NCI-H2196 treated with DMSO at 0.1 percent for 48 hours (cell line): ENCODE measurements around the gene PSENEN.
"Not testable (repeated sequence)": the region's sequence is repeated elsewhere in the genome, so short reads cannot be mapped to it uniquely, and the experiment has no call there.

Source experiments
- DNase-seq: peaks from one replicate; lab custom pipeline; 2025; ENCODE audit not compliant: unreplicated experiment; lab: John Stamatoyannopoulos, UW

Gene PSENEN

DNA sequence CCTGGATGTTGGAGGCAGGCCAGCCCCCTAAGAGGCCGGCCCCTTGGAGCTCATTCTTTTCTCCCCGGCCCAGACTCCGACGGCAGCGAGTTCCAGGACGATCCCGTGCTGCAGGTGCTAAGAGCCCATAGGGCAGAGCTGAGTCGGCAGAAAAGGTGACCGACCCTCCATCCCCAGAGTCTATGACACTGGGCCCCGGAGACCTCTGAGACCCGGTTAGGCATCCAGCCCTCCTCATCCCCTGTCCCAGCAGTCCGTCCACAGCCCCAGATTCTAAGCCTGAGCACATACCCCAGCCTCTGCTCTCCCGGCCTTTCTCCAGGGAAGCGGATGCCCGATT is 22.6 kb downstream of the PSENEN start:
- no peak for DNase-seq

GRCh38 chr19:35772362-35772761 is 26.9 kb downstream of the PSENEN start:
- DNase-seq = not testable (repeated sequence)

DNA sequence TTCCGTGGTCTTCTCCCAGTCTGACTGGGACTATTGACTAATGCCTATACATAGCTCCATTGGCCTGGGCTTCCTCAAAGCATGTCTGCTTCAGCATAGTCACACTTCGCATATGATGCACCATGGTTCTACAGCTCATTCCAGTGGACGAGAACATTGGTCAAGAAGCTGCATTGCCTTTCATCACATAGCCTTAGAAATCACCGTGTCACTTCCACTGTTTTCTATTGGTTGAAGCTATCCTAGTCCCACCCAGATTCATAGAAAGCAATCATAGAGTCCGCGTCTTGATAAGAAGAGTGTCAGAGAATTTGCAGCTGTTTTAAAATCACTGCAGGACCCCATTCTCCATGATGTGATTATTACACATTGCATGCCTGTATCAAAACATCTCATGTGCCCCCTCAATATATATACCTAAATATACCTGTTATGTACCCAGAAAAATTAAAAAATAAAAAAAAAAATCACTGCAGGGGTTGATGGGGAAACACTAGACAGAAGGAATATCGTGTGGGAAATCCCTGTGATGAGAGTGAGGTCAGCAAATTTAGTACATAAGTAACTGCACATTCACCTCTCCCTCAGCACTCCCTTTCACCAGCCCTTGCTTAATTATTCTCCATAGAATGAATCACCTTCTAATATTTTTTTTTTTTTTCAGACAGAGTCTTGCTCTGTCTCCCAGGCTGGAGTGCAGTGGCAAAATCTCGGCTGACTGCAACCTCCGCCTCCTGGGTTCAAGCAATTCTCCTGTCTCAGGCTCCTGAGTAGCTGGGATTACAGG is 27.8 kb downstream of the PSENEN start:
- no peak for DNase-seq

GRCh38 chr19:35774274-35775045 is 29.0 kb downstream of the PSENEN start:
- no peak for DNase-seq

GRCh38 chr19:35775046-35775297 is 29.5 kb downstream of the PSENEN start:
- DNase-seq = no peak

DNA sequence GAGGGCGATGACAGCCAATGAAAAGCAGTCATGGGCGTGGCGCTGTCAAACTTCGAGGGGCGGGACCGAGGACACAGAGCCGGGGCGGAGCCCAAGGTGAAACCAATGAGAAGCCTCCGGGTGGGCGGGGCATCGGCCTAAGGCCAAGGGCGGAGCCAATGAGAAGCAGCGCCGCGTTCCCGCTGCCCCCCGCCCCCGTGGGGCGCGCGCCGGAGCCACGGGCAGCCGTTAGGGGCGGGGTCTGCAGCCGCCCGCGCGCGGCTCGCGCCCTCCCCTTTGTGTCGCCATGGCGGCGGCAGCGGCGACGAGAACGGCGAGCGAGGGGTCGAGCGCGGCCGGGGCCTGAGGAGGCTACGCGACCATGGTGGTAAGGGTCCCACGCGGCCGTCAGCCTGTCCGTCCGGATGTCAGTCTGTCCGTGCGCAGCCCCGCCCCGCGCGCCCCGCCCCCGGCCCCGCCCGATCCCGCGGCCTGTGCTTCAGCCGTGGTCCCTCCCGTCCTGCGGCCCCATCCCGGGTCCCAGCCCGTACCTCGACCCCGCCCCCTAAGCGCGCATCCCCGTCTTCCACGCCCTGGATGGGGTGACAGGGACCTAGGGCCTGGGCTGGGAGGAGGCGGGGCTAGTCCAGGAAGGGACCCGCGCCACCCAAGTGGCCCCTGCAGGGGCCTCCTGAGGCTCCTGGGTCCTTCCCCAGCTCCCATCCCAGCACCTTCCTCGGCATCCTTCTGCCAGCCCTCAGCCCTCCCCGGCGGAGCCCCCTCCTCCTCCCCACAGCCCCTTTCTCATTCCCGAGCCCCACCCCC is 30.0 kb downstream of the PSENEN start, which contains the start of gene ARHGAP33:
ARHGAP33 (plus strand) TSS at position 267 of the 804 bp plus-strand sequence; CDS start at position 362, 95 bp downstream.
- DNase-seq = peak; percentile 98

DNA sequence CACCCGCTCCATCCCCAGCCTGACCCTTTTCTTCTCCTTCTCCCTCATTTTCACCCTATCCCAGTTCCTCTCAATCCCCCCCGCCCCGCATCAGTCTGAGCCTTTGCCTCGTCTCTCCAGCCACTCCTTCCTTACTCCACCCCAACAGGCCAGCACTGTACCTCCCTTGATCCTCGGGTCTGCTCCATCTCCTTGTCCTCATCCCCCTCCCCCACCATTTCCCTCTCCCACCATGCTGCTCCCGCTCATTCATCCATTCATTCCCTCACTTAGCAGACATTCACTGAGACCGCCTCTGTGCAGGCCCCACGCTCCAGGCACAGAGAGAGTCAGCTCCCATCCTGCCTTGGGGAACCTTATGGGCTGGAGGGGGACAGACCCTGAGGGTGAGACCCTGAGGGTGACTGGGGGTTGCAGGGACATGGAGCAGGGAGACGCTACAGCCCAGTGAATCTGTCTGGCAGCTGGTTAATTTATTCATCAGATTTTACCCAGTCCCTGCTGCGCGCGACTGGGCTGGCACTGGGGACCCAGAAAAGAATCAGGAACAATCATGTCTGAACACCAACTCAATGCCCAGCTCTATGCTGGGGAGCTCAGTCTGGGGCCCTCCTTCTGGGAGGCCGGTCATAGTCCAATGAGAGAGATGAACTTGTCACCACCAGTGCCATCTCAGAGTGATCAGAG is 30.8 kb downstream of the PSENEN start:
- no peak for DNase-seq

DNA sequence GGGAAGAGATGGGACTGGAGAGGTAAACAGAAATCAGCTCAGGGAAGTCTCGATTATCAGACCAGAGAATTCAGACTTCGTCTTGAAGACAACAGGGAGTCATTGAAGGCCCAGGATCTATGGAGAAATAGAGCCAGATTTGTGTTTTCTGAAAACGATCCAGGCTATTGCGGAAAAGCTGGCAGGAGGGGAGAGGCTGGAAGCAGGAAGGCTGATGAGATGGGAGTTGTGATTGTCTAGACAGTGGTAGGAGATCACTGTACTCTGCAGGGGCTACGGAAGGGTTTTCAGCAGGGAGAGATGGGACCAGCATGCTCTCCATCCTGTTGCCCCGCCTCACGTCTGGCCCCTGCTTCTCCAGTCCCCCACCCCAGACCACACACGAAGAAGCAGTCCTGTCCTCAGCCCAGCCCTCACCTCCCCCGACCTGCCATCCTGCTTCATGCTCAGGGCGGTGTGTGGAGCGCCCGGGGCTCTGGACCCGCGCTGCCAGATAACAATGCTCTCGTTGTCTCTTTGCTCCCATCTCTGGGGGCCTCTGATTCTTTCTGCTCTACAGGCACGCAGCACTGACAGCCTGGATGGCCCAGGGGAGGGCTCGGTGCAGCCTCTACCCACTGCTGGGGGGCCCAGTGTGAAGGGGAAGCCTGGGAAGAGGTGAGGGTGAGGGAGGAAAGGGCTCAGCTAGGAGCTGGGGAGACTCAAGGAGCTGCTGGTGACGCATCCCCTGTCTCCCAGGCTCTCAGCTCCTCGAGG is 31.8 kb downstream of the PSENEN start:
- no peak for DNase-seq

DNA sequence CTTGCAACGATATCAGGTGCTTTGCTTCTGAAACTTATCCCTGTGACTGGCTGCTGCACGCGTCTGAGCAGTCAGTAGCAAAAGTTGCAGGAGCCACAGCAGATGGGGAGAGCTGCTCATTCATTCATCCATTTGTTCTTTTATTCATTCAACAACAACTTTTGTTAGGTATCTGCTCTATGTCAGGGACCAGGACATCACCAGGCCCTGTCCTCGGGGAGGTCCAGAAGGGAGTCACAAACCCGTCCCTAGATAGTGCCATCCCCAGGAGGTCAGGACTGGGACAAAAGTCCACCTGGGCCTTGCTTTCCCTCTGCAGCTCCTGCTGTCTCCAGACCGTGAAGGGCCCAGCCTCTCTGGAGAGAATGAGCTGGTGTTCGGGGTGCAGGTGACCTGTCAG is 32.5 kb downstream of the PSENEN start:
- DNase-seq = no peak

DNA sequence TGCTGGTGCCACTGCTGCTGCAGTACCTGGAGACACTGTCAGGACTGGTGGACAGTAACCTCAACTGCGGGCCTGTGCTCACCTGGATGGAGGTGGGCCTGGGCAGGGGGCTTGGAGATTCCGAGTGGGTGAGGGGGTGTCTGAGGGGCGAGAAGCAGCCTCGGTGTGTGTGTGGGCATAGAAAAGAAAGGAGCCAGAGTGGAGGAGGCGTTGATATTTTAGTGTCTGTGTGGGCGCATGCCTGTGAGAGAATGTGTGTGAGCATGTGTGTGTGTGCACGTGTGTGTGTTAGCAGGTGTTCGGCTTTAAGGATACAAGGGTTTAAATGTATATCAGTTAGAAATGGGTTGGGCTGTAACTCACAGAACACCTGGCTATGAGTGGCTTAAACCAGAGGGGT is 33.6 kb downstream of the PSENEN start:
- DNase-seq = no peak

DNA sequence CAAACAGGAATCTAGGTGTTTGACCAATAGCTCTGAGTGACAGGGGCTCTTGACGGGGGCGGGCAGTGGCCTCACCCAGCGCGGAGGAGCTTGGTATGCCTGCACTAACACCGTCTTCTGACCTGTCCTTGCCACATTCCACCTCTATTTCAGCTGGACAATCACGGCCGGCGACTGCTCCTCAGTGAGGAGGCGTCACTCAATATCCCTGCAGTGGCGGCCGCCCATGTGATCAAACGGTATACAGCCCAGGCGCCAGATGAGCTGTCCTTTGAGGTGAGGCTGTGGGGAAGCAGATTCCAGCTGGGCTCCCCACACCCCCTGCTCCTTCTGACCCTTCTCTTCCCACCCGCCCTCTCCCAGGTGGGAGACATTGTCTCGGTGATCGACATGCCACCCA is 34.6 kb downstream of the PSENEN start:
- no peak for DNase-seq

DNA sequence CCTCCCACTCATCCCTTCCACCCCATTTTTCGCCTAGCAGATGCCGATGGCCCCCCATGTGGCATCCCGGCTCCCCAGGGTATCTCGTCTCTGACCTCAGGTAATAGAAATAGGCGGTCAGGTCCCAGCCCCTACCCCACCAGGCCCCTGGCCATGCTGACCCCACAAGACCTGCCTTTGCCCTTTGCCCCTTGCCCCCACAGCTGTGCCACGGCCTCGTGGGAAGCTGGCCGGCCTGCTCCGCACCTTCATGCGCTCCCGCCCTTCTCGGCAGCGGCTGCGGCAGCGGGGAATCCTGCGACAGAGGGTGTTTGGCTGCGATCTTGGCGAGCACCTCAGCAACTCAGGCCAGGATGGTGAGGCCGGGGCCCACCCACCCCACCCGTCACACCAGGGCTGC is 35.3 kb downstream of the PSENEN start:
- no peak for DNase-seq

DNA sequence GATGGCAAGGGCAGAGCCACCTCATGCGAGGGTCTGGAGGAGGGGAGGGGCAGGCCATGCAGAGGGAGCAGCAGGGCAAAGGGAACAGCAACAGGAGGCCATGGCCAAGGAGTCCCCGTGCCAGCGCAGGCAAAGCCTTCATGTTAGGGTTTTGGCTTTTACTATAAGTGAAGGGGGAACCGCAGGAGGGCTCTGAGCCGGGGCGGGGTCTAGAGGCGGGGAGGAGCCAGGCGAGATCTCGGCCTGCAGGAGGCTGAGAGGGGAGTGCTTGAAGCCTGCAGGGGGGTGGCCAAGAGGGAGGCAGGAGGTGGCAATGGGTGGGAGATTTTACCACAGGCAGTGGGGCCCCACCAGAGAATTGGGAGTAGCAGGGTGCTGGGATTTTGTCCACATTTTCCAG is 36.2 kb downstream of the PSENEN start:
- no peak for DNase-seq

DNA sequence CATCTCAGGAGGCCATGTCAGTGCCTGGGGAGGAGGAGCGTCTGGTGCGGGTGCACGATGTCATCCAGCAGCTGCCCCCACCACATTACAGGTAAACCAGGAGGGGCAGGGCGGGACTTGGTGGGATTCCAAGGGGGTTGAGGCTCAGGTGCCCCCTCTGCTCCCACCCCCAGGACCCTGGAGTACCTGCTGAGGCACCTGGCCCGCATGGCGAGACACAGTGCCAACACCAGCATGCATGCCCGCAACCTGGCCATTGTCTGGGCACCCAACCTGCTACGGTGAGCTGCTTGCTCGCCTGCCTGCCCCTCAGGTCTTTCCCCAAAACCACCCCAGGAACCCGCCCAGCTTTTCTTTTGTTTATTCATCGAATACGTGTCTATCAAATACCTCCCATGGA is 37.1 kb downstream of the PSENEN start:
- no peak for DNase-seq

DNA sequence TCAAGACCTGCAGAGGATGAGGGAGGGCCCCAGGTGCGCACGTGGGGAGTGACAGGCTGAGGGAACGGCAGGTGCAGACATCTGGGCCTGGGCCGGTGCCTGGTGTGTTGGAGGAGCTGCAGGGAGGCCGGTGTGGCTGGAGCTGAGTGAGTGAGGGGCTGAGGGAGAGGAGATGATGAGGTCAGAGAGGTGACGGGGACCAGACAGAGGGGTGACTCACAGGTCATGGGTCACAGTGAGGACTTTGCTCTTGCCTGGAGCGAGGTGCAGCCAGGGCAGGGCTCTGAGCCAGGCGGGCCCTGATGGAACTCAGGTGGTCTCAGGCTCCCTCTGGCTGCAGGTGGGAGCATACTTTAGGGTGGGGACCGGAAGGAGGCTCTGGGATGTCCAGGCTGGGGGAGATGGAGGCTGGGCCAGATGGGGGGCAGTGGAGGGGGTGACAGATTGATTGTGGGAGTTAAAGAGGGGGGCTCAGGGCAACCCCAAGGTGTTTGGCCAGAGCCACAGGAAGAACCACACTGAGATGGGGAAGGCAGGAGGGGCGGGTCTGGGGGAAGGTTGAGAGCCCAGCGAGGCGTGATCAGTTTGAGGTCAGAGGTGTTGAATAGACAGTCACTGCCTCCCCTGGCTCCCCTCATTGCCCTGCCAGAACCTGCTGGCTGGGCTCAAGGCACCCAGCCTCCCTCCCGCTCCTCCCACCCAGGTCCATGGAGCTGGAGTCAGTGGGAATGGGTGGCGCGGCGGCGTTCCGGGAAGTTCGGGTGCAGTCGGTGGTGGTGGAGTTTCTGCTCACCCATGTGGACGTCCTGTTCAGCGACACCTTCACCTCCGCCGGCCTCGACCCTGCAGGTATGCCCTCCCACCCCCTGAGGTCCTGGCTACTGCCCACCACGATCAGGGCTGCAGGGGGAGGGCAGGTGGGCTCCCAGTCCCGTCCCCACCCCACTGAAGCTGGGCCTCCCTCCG is 38.3 kb downstream of the PSENEN start:
- DNase-seq = no peak

DNA sequence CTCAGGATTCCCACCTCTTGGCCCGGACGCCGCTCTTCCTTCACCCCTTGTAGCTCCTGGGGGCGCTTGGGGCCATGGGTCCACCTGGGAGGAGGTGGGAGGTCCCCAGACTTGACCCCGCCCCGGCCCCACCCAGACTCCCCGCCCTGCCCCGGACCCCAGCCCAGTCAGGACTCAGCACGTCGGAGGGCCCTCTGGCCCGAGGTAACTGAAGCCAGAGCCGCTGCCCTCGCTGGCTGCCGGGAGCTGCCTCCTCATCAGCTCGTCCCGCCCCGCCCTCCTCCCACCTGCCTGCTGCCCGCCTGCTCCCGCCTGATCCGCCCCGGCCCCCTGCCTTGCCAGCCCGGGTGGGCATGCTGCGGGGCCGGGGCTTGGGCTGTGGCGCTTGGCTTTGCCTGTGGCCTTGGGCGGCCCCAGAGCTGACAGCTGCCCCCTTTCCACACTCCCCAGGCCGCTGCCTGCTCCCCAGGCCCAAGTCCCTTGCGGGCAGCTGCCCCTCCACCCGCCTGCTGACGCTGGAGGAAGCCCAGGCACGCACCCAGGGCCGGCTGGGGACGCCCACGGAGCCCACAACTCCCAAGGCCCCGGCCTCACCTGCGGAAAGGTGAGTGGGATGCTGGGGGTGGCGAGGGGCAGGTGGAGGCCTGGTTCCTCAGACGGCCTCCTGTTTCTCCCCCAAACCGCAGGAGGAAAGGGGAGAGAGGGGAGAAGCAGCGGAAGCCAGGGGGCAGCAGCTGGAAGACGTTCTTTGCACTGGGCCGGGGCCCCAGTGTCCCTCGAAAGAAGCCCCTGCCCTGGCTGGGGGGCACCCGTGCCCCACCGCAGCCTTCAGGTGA is 39.3 kb downstream of the PSENEN start:
- DNase-seq = no peak

DNA sequence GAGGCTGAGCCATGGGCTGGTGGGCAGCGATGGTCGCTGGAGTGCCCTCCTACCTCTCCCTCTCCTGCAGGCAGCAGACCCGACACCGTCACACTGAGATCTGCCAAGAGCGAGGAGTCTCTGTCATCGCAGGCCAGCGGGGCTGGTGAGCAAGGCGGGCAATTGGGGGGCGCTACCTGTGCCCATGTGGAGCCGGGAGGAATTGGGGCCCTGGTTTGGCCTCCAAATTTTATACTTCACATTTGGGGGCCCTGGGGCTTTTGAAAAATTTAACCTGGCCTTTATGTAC is 39.8 kb downstream of the PSENEN start:
- no peak for DNase-seq

DNA sequence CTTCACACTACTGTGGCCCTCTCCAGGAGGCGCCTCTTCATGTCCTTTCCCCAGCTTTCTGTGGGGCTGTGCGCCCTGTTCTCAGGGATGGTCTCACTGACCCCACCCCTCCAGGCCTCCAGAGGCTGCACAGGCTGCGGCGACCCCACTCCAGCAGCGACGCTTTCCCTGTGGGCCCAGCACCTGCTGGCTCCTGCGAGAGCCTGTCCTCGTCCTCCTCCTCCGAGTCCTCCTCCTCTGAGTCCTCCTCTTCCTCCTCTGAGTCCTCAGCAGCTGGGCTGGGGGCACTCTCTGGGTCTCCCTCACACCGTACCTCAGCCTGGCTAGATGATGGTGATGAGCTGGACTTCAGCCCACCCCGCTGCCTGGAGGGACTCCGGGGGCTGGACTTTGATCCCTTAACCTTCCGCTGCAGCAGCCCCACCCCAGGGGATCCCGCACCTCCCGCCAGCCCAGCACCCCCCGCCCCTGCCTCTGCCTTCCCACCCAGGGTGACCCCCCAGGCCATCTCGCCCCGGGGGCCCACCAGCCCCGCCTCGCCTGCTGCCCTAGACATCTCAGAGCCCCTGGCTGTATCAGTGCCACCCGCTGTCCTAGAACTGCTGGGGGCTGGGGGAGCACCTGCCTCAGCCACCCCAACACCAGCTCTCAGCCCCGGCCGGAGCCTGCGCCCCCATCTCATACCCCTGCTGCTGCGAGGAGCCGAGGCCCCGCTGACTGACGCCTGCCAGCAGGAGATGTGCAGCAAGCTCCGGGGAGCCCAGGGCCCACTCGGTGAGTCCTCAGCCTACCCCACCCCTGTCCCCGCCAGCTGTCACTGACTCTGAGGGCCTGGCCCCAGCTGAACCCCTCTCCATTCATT is 41.1 kb downstream of the PSENEN start:
- DNase-seq = no peak
